GM23338 (cell line): Measurements from ENCODE around the gene DPYSL5.

ENCODE experiments used
- CREB1 ChIP-seq: fragments of 250-450 bp; sonication (Bioruptor Pico); IDR thresholded peaks from 2 replicates; pipeline ENCODE4 v1.5.0; 2020; ENCODE audit warnings: low read depth, mild to moderate bottlenecking, moderate library complexity
- CTCF ChIP-seq, 2 experiments: fragments of 200-600 bp in 1 of 2; sonication (generic) in 1 of 2; conservative IDR thresholded peaks; 2 replicates each; pipeline versions ENCODE4 v1.5.1 to v1.6.1; 2016 to 2017; ENCODE audit warnings: antibody characterized with exemption in 2 of 2, low read depth in 2 of 2, mild to moderate bottlenecking in 2 of 2, moderate library complexity in 1 of 2
- EZH2 ChIP-seq: fragments of 200-600 bp; sonication (generic); IDR thresholded peaks from one replicate; pipeline ENCODE4 v1.8.0; 2017; ENCODE audit warnings: antibody characterized with exemption, mild to moderate bottlenecking, low read depth; ENCODE audit not compliant: unreplicated experiment
- EZH2phosphoT487 ChIP-seq: fragments of 200-600 bp; sonication (generic); IDR thresholded peaks from one replicate; pipeline ENCODE4 v1.8.1; 2018; ENCODE audit warnings: antibody characterized with exemption; ENCODE audit not compliant: unreplicated experiment
- JUNB ChIP-seq: IDR thresholded peaks from one replicate; pipeline ENCODE4 v1.6.1; 2016; ENCODE audit warnings: antibody characterized with exemption; ENCODE audit not compliant: unreplicated experiment
- POLR2AphosphoS5 ChIP-seq: IDR thresholded peaks from 2 replicates; pipeline ENCODE4 v1.6.1; 2016; ENCODE audit warnings: antibody characterized with exemption, low read depth
- REST ChIP-seq: IDR thresholded peaks from one replicate; pipeline ENCODE4 v1.6.1; 2018; ENCODE audit warnings: antibody characterized with exemption; ENCODE audit not compliant: unreplicated experiment

DNA sequence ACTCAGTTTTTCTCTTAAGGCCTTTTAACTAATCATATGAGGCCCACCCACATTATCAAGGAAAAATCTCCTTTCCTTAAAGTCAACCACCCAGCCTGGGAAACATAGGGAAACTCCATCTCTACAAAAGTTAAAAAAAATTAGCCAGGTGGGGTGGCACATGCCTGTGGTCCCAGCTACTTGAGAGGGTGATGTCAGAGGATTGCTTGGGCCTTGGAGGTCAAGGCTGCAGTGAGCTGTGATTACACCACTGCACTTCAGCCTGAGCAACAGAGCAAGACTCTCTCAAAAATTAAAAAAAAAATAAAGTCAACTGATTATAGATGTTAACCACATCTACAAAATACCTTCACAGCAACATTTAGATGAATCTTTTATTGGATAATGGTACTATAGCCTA lies 5.8 kb downstream of the DPYSL5 start:
- TF ChIP-seq CTCF (conservative IDR thresholded peaks at IDR 0.05; ENCODE audit: low read depth in 2 of 2) = no peak
- no peak for TF ChIP-seq POLR2AphosphoS5
- TF ChIP-seq EZH2 = no peak
- no peak for TF ChIP-seq REST
- no peak for TF ChIP-seq EZH2phosphoT487
- TF ChIP-seq CREB1 = no peak
- TF ChIP-seq JUNB = no peak
